ENCODE measurements around the gene PRR7. TPM values are rescaled to one million over a fixed set of nuclear protein-coding genes. Genes with fewer than 3 reads are reported as not detected.

The PRR7 gene, protein sequence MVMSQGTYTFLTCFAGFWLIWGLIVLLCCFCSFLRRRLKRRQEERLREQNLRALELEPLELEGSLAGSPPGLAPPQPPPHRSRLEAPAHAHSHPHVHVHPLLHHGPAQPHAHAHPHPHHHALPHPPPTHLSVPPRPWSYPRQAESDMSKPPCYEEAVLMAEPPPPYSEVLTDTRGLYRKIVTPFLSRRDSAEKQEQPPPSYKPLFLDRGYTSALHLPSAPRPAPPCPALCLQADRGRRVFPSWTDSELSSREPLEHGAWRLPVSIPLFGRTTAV
- 10 to 100 TPM in 1 of 2 experiments, 1 to 10 TPM in 1; 9.8 to 11.6 TPM for total RNA-seq

DNA sequence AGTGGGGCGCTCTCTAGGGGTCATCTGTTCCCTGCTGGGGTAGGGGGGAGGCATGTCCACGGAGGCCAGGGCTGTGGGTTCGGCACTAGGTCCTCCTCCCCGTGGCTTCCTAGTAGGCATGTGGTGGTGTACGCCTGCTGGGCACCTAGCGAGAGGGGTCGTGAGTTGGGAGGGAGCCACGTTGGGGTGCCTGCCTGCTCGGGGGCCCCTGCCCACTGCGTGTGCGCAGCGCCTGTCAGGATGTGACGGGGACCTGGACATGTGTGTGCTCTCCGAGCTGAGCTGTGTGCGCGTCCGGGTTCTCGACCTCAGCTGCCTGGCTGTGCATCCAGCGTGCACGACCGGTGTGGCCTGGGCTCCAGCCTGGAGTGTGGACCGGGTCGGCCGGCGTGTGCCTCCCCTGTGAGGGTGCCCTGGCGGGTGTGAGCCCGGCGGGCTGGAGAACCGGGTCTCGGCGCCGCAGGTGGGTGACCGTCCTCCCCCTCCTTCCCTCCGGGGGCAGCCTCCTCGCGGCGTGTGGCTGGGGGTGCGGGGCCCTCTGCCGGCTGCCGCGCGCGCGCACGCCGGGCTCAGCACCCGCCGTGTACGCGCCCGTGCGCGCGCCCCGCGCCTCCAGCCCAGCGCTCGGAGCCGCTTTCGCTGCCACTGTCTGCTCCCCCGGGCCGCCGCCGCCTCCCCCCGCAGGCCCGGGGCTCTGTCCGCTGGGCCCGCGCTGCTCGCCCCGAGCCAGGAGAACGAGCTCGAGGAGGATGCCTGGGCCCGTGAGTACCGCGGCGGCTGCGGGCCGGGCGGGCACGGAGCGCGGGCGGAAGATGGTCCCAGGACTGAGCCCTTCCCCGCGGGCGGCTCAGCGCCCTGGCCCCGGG is at the start of gene PRR7:
TSS of gene PRR7 (plus strand) at position 615 of the 866 bp plus-strand sequence. CDS start 8,254 bp downstream, outside the sequence.
- CTCF ChIA-PET: interaction anchor here (0.7 to 9.0 kb wide), 12 partner anchors 8 to 137 kb away, joined by 3 to 177 read pairs (median 5); no protein-coding TSS in a partner anchor
- Mint-ChIP-seq H3K27me3 (ENCODE audit: low read depth) (peaks cover 6% of the 10 kb centered on the region), H3K27ac (peak within 1 kb of the TSS; percentile 65), H3K4me1 (ENCODE audit: low read depth) (peaks cover 43% of the 10 kb centered on the region), H3K4me3 (peak within 1 kb of the TSS; percentile 70), H3K9me3 (ENCODE audit: insufficient read depth) (no peaks in the 10 kb centered on the region), H3K36me3 (ENCODE audit: low read depth) (peaks cover 17% of the 10 kb centered on the region)
- POLR2A ChIA-PET: interaction anchor here (0.6 to 19.4 kb wide), 13 partner anchors 8 to 140 kb away, joined by 3 to 245 read pairs (median 6); partner anchors contain the start of gene GRK6
- peak; percentile 79 for DNase-seq
- peak; percentile 74 for ATAC-seq

GRCh38 chr5:177397875-177398390 is 48.7 kb upstream of the PRR7 start:
- DNase-seq (no peak), ATAC-seq (no peak)
- Mint-ChIP-seq H3K27me3 (ENCODE audit: low read depth) (peaks cover 16% of the 10 kb centered on the region), H3K27ac (no peak overlapping the region), H3K4me3 (no peak overlapping the region), H3K9me3 (ENCODE audit: insufficient read depth) (no peaks in the 10 kb centered on the region), H3K36me3 (ENCODE audit: low read depth) (no peaks in the 10 kb centered on the region), H3K4me1 (ENCODE audit: low read depth) (peaks cover 18% of the 10 kb centered on the region)
- CTCF ChIA-PET: interaction anchor here (1.0 kb wide), 1 partner anchor 8 kb away, joined by 4 read pairs; no protein-coding TSS in a partner anchor
- POLR2A ChIA-PET: no interaction called here

DNA sequence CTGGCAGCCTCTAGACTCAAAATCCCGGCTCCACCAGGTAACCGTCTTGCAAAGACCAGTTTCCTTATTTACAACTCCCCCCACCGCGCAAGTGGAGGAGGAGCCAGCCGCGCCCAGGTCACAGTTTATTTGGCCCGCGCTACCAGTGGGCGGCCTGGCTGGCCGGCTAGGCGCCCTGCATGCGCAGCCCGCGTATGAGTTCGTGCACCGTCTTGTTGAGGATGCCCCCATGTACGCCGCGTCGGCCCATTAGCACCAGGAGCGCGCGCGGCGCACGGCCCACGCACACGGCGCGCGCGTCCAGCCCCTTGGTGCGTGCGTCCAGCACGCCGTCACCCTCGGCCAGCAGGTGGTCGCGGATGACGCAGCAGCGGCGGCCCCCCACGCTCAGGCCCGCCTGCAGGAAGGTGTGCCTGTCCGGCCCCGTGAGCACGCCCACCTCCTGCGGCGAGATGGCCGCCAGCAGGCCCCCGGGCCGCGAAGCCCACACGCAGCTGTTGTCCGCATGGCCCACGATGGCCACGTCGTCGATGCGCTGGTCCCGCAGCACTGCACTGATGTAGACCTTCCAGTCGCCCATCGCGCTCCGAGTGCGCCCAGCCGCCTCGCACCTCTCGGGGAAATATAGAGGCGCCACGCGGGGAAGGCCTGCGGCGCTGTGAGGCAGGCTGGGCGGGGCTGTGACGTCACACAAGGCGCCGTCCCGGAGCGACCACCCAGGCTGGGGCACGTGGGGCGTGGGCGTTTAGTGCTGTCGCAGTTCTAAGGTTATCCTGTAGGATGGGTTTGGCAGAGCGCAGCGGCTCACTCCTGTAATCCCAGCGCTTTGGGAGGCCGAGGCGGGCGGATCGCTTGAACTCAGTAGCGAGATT is 46.4 kb upstream of the PRR7 start, which contains the start of gene PFN3:
TSS of gene PFN3 (minus strand) at position 665 of the 872 bp plus-strand sequence. CDS start at position 580, 85 bp downstream.
- no peak for DNase-seq
- no peak for ATAC-seq
- ChIA-PET CTCF (interaction anchor here (4.7 to 8.8 kb wide), 3 partner anchors 8 to 55 kb away, joined by 48 to 337 read pairs (median 270); no protein-coding TSS in a partner anchor), POLR2A (interaction anchor here (1.0 to 4.2 kb wide), 2 partner anchors 10 to 27 kb away, joined by 3 to 25 read pairs; no protein-coding TSS in a partner anchor)
- no peaks in the 10 kb centered on the region for H3K9me3 Mint-ChIP-seq (ENCODE audit: insufficient read depth)
- H3K27me3 Mint-ChIP-seq (ENCODE audit: low read depth): peaks cover 16% of the 10 kb centered on the region
- H3K36me3 Mint-ChIP-seq (ENCODE audit: low read depth): no peaks in the 10 kb centered on the region
- no peak within 1 kb of the TSS for H3K27ac Mint-ChIP-seq
- H3K4me1 Mint-ChIP-seq (ENCODE audit: low read depth): peaks cover 28% of the 10 kb centered on the region
- H3K4me3 Mint-ChIP-seq: no peak within 1 kb of the TSS

DNA sequence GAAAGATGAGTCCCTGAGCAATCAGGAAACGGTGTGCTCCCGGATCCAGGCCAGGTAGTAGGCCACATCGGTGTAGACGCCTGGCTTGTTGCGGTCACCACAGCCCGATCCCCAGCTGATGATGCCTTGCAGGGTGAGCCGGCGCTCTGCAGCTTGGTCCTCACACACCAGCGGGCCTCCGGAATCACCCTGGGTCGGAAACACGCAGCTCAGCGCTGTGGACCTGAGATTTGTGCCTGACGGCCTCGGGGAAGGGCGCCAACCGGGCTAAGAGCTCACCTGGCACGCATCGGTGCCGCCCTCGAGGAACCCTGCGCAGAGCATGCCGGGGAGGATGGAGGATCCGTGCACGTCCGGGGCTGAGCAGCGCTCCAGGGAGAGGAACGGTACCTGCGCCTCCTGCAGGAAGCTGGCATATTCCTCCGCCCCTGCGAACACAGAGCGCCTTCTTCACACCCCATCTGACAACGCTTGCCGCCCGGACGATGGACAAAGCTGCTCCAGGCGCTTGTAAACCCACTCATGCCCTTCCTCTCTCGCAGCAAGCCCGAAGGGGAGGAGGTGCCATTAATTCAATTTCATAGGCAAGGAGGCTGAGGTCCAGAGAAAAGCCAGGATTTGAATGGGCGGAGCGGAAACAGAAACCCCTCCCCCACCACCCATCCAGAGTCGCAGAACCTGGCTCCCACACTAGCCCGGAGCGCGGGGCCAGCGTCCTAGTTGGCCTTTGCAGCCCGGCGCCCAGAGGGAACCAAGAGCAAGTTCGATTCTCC is 44.2 kb upstream of the PRR7 start:
- H3K27ac Mint-ChIP-seq: peak overlapping the region; percentile 74
- no peaks in the 10 kb centered on the region for H3K36me3 Mint-ChIP-seq (ENCODE audit: low read depth)
- peak overlapping the region; percentile 78 for H3K4me3 Mint-ChIP-seq
- DNase-seq: peak; percentile 78
- H3K27me3 Mint-ChIP-seq (ENCODE audit: low read depth): peaks cover 21% of the 10 kb centered on the region
- POLR2A ChIA-PET: interaction anchor here (0.6 to 5.2 kb wide), 10 partner anchors 13 to 305 kb away, joined by 3 to 54 read pairs (median 14); partner anchors contain the start of genes GRK6 and PRR7
- ATAC-seq: peak; percentile 35
- no peaks in the 10 kb centered on the region for H3K9me3 Mint-ChIP-seq (ENCODE audit: insufficient read depth)
- CTCF ChIA-PET: interaction anchor here (0.6 to 8.8 kb wide), 30 partner anchors 10 to 398 kb away, joined by 3 to 337 read pairs (median 14); partner anchors contain the start of genes DBN1, GRK6, MXD3 and PDLIM7
- peaks cover 48% of the 10 kb centered on the region for H3K4me1 Mint-ChIP-seq (ENCODE audit: low read depth)

DNA sequence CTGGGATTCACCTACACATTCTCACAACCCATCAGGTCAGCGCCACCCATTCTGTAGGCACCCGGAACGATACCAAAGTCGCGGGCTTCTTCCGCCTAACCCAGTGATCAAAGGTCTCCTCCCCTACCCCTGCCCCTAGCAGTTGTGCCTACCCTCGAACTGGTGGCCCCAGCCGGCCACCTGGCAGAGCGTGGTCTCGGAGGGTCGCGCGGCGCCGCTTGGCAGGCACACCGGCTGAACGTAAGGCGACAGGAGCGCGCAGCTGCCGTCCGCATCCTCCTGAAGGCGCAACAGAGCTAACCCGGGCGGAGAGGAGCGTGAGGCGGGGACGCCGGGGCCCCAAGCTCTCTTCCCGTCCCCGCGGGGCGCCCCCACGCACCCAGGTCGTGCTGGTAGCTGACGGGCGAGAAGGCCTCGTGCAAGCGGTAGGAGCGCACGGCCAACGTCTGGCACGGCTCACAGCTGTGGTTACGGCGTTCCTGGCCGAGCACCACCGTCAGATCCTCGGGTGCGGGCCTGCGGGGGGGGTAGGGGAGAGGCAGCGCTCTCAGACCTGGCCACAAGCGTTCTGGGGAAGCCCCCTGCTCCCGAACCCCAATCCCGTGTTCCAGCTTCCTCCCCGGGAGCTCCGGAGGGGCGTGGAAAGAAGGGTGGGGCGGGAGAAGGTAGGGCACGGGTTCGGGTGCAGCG is 43.4 kb upstream of the PRR7 start:
- POLR2A ChIA-PET: interaction anchor here (0.8 to 5.2 kb wide), 10 partner anchors 13 to 52 kb away, joined by 3 to 54 read pairs (median 15); partner anchors contain the start of genes GRK6 and PRR7
- peak; percentile 21 for ATAC-seq
- CTCF ChIA-PET: interaction anchor here (0.8 to 8.8 kb wide), 35 partner anchors 11 to 399 kb away, joined by 3 to 337 read pairs (median 9); partner anchors contain the start of genes DBN1, DDX41, GRK6 and LMAN2

DNA sequence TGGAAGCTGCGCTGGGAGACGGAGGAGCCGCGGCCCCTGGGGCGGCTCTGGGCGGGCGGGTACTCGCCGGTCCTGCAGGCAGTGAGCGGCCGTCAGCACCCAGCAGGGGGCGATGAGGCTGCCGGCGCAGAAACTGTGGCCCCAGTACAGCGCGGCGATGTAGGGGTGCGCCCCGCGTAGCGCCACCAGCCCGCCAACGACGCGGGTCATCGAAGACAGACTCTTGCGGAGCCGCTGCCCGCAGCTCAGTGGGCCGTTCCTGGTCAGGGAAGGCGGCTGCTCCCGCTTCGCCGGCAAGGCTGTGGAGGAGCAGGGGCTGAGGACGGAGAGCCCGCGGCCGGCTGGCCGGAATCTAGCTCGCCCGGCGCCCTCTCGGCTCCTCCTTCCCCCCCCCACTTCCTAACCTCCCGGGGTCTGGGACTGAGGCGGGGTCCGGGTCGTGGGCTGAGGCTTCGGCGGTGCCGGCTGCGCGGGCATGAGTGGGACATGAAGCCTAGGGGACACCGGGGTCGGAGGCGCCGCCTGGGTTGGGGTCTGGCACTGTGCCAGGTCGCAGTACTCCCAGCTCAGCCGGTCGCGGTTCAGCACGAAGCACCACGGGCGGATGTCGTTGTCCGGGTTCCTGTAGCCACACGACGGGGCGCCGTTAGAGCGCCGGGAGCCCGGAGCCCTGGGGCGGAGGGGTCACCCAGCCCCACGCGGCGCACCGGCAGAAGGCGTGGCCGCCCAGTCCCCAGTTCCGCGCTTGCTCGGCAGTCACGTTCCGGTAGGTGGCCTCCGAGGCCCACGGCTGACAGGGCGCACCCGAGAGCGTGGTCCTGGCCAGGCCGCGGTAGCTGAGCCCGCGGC is 42.6 kb upstream of the PRR7 start:
- ChIA-PET POLR2A (interaction anchor here (0.8 to 5.2 kb wide), 12 partner anchors 14 to 112 kb away, joined by 3 to 54 read pairs (median 8); partner anchors contain the start of genes GRK6 and PRR7), CTCF (interaction anchor here (0.6 to 8.8 kb wide), 39 partner anchors 11 to 134 kb away, joined by 3 to 337 read pairs (median 7); partner anchors contain the start of genes DBN1, DDX41, GRK6 and LMAN2)
- H3K4me1 Mint-ChIP-seq (ENCODE audit: low read depth): peaks cover 48% of the 10 kb centered on the region
- H3K27me3 Mint-ChIP-seq (ENCODE audit: low read depth): peaks cover 21% of the 10 kb centered on the region
- ATAC-seq: peak; percentile 92
- peak overlapping the region; percentile 74 for H3K27ac Mint-ChIP-seq
- H3K9me3 Mint-ChIP-seq (ENCODE audit: insufficient read depth): no peaks in the 10 kb centered on the region
- no peaks in the 10 kb centered on the region for H3K36me3 Mint-ChIP-seq (ENCODE audit: low read depth)
- peak overlapping the region; percentile 78 for H3K4me3 Mint-ChIP-seq
- DNase-seq: peak; percentile 89

More for the DNA sequence above, 43.4 kb upstream of the PRR7 start:
- peak; percentile 68 for DNase-seq
- no peaks in the 10 kb centered on the region for H3K36me3 Mint-ChIP-seq (ENCODE audit: low read depth)
- peak overlapping the region; percentile 78 for H3K4me3 Mint-ChIP-seq
- peaks cover 48% of the 10 kb centered on the region for H3K4me1 Mint-ChIP-seq (ENCODE audit: low read depth)
- H3K9me3 Mint-ChIP-seq (ENCODE audit: insufficient read depth): no peaks in the 10 kb centered on the region
- H3K27ac Mint-ChIP-seq: peak overlapping the region; percentile 74
- peaks cover 21% of the 10 kb centered on the region for H3K27me3 Mint-ChIP-seq (ENCODE audit: low read depth)

DNA sequence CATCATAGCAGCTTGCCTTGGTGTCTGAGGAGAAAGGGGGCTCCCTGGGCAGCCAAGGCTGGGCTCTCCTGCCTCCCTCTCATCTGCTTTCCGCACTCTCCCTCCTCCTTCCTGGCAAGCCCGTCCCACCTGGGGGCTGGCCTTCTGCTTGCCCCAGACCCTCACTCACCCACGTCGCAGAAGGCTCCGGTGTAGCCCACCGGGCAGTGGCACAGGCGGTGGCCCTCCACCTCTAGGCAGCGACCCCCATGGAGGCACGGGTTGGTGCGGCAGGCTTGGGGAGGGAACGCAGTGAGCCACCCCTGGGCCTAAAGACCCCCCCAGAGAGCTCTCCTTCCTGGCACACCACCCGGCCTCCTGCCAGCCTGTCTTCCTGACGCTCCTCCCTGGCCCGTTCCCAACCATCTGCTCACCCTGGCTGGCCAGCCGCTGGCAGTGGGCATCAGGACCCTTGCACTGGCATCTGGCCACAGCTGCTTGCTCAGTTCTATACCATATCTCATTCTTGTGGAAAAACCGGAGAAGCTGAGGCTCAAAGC is 41.9 kb upstream of the PRR7 start:
- H3K27ac Mint-ChIP-seq: peak overlapping the region; percentile 64
- peak overlapping the region; percentile 78 for H3K4me3 Mint-ChIP-seq
- H3K9me3 Mint-ChIP-seq (ENCODE audit: insufficient read depth): no peaks in the 10 kb centered on the region
- ATAC-seq: no peak
- ChIA-PET CTCF (interaction anchor here (0.6 to 8.8 kb wide), 31 partner anchors 10 to 114 kb away, joined by 3 to 337 read pairs (median 13); partner anchors contain the start of genes DBN1, DDX41, GRK6 and LMAN2), POLR2A (interaction anchor here (1.1 to 5.2 kb wide), 10 partner anchors 15 to 111 kb away, joined by 3 to 54 read pairs (median 15); partner anchors contain the start of genes GRK6 and PRR7)
- no peak for DNase-seq
- H3K4me1 Mint-ChIP-seq (ENCODE audit: low read depth): peaks cover 53% of the 10 kb centered on the region
- peaks cover 21% of the 10 kb centered on the region for H3K27me3 Mint-ChIP-seq (ENCODE audit: low read depth)
- H3K36me3 Mint-ChIP-seq (ENCODE audit: low read depth): no peaks in the 10 kb centered on the region

- no peaks in the 10 kb centered on the region for H3K9me3 Mint-ChIP-seq (ENCODE audit: insufficient read depth)
- peaks cover 21% of the 10 kb centered on the region for H3K27me3 Mint-ChIP-seq (ENCODE audit: low read depth)
- H3K4me3 Mint-ChIP-seq: peak overlapping the region; percentile 78
- ATAC-seq: no peak
- H3K4me1 Mint-ChIP-seq (ENCODE audit: low read depth): peaks cover 54% of the 10 kb centered on the region
- no peak for DNase-seq
- peak overlapping the region; percentile 64 for H3K27ac Mint-ChIP-seq
- ChIA-PET CTCF (interaction anchor here (0.7 to 8.8 kb wide), 16 partner anchors 10 to 111 kb away, joined by 3 to 337 read pairs (median 22); partner anchors contain the start of genes DDX41, GRK6, MXD3 and PDLIM7), POLR2A (interaction anchor here (1.1 to 5.2 kb wide), 8 partner anchors 21 to 110 kb away, joined by 3 to 54 read pairs (median 8); partner anchors contain the start of gene GRK6)
- H3K36me3 Mint-ChIP-seq (ENCODE audit: low read depth): no peaks in the 10 kb centered on the region
These were observed 41.3 kb upstream of the PRR7 start for GRCh38 chr5:177405312-177405711.
